ENCODE data around the gene MRPS18A.

MRPS18A gene

GRCh38 chr6:43689421-43689820 is 1.8 kb upstream of the MRPS18A start:
- Histone ChIP-seq H3K4me3 (ENCODE audit: low read length) (no peak overlapping the region), H3K9ac (ENCODE audit: low read depth, low read length) (no peak overlapping the region), H3K4me1 (ENCODE audit: control insufficient read depth, insufficient read depth, low read length) (peaks cover 16% of the 10 kb centered on the region), H3K9me3 (replicated peaks; ENCODE audit: low read length) (no peaks in the 10 kb centered on the region), H3K4me2 (ENCODE audit: low read length) (no peak overlapping the region), H3K36me3 (ENCODE audit: insufficient read depth, low read length) (peaks cover 4% of the 10 kb centered on the region), H3K27me3 (ENCODE audit: control insufficient read depth, insufficient read depth, low read length) (no peaks in the 10 kb centered on the region)

DNA sequence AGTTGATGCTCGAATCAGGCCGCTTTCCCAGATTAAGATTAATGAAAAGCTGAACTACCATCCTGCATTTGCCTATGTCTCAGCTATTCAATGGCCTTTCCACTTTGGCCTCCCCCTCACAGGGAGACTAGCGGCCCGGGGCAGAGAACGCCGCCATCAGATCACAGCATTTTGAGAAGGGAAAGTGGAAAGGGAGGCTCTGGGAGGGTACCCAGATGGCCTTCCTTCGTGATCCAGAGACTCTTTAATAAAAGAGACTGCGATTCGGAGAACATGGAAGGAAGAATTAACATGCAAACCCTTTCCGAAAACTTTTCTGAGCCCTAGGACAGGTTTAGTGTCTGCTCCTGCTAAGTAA is 533 bp downstream of the MRPS18A start:
- H3K27me3 ChIP-seq (ENCODE audit: control insufficient read depth, insufficient read depth, low read length), result no peaks in the 10 kb centered on the region
- peak overlapping the region; percentile 87 for H3K4me2 ChIP-seq (ENCODE audit: low read length)
- H3K4me3 ChIP-seq (ENCODE audit: low read length), result peak overlapping the region; percentile 80
- peak overlapping the region; percentile 88 for H3K9ac ChIP-seq (ENCODE audit: low read depth, low read length)
- peaks cover 16% of the 10 kb centered on the region for H3K4me1 ChIP-seq (ENCODE audit: control insufficient read depth, insufficient read depth, low read length)
- H3K9me3 ChIP-seq (replicated peaks; ENCODE audit: low read length), result no peaks in the 10 kb centered on the region
- peaks cover 8% of the 10 kb centered on the region for H3K36me3 ChIP-seq (ENCODE audit: insufficient read depth, low read length)

- H3K9ac ChIP-seq (ENCODE audit: low read depth, low read length), result no peak overlapping the region
- no peaks in the 10 kb centered on the region for H3K9me3 ChIP-seq (replicated peaks; ENCODE audit: low read length)
- H3K4me3 ChIP-seq (ENCODE audit: low read length), result no peak overlapping the region
- H3K4me2 ChIP-seq (ENCODE audit: low read length), result no peak overlapping the region
- peaks cover 32% of the 10 kb centered on the region for H3K36me3 ChIP-seq (ENCODE audit: insufficient read depth, low read length)
- no peaks in the 10 kb centered on the region for H3K27me3 ChIP-seq (ENCODE audit: control insufficient read depth, insufficient read depth, low read length)
- H3K4me1 ChIP-seq (ENCODE audit: control insufficient read depth, insufficient read depth, low read length), result peaks cover 16% of the 10 kb centered on the region
Observed at GRCh38 chr6:43683708-43684455, 3.7 kb downstream of the MRPS18A start.

- Histone ChIP-seq H3K4me1 (ENCODE audit: control insufficient read depth, insufficient read depth, low read length) (peaks cover 11% of the 10 kb centered on the region), H3K36me3 (ENCODE audit: insufficient read depth, low read length) (peaks cover 42% of the 10 kb centered on the region), H3K9ac (ENCODE audit: low read depth, low read length) (no peak overlapping the region), H3K9me3 (replicated peaks; ENCODE audit: low read length) (no peaks in the 10 kb centered on the region), H3K27me3 (ENCODE audit: control insufficient read depth, insufficient read depth, low read length) (no peaks in the 10 kb centered on the region), H3K4me3 (ENCODE audit: low read length) (no peak overlapping the region), H3K4me2 (ENCODE audit: low read length) (no peak overlapping the region)
Observed at GRCh38 chr6:43682724-43683429, 4.7 kb downstream of the MRPS18A start.

DNA sequence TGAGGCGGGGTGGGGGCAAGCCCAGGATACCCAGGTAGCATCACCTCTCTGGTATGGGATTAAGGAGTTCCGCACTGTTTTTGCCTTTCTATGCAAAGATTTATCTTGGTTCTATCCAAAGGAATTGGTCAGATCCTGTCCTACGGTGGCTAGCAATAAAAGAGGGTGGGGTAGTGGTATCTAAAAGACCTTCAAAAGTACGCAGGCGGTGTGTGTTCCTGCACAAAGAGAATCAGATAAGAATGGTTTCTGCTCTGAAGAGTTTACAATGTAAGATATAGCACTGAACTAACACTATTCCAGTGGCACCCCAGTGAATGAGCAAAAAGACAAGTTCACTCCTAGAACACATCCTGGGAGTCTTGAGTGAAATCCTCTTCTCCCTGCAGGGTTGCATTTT is 6.3 kb downstream of the MRPS18A start:
- Histone ChIP-seq H3K36me3 (ENCODE audit: insufficient read depth, low read length) (peaks cover 57% of the 10 kb centered on the region), H3K4me2 (ENCODE audit: low read length) (no peak overlapping the region), H3K27me3 (ENCODE audit: control insufficient read depth, insufficient read depth, low read length) (no peaks in the 10 kb centered on the region), H3K9ac (ENCODE audit: low read depth, low read length) (no peak overlapping the region), H3K9me3 (replicated peaks; ENCODE audit: low read length) (no peaks in the 10 kb centered on the region), H3K4me1 (ENCODE audit: control insufficient read depth, insufficient read depth, low read length) (peaks cover 4% of the 10 kb centered on the region), H3K4me3 (ENCODE audit: low read length) (no peak overlapping the region)

- Histone ChIP-seq H3K4me3 (ENCODE audit: low read length) (no peak overlapping the region), H3K27me3 (ENCODE audit: control insufficient read depth, insufficient read depth, low read length) (no peaks in the 10 kb centered on the region), H3K36me3 (ENCODE audit: insufficient read depth, low read length) (peaks cover 61% of the 10 kb centered on the region), H3K4me1 (ENCODE audit: control insufficient read depth, insufficient read depth, low read length) (no peaks in the 10 kb centered on the region), H3K4me2 (ENCODE audit: low read length) (no peak overlapping the region), H3K9me3 (replicated peaks; ENCODE audit: low read length) (no peaks in the 10 kb centered on the region), H3K9ac (ENCODE audit: low read depth, low read length) (no peak overlapping the region)
Observed at GRCh38 chr6:43680308-43681200, 7.0 kb downstream of the MRPS18A start.

- Histone ChIP-seq H3K4me1 (ENCODE audit: control insufficient read depth, insufficient read depth, low read length) (no peaks in the 10 kb centered on the region), H3K4me3 (ENCODE audit: low read length) (no peak overlapping the region), H3K27me3 (ENCODE audit: control insufficient read depth, insufficient read depth, low read length) (no peaks in the 10 kb centered on the region), H3K9me3 (replicated peaks; ENCODE audit: low read length) (no peaks in the 10 kb centered on the region), H3K9ac (ENCODE audit: low read depth, low read length) (no peak overlapping the region), H3K4me2 (ENCODE audit: low read length) (no peak overlapping the region), H3K36me3 (ENCODE audit: insufficient read depth, low read length) (peaks cover 73% of the 10 kb centered on the region)
Observed at GRCh38 chr6:43679057-43679456, 8.5 kb downstream of the MRPS18A start.

DNA sequence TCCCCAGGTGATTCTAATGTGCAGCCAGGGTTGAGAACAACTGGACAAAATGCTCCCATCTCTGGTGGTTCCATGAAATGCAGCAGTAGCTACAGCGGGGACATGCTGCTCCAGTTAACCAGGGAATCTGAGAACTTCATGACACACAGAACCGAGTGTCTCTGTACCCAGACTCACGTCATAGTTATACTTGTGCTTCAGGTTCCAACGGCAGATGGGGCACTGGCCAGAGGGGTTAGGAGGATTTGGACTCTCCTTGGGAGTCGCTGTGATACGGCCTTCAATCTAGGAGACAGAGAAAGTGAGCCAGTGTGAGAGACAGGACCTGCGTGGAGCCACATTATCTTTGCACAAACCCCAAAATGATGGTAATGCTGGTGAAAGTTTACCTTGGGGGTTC is 9.2 kb downstream of the MRPS18A start:
- H3K9ac ChIP-seq (ENCODE audit: low read depth, low read length), result no peak overlapping the region
- no peaks in the 10 kb centered on the region for H3K9me3 ChIP-seq (replicated peaks; ENCODE audit: low read length)
- H3K36me3 ChIP-seq (ENCODE audit: insufficient read depth, low read length), result peaks cover 79% of the 10 kb centered on the region
- H3K4me2 ChIP-seq (ENCODE audit: low read length), result no peak overlapping the region
- no peaks in the 10 kb centered on the region for H3K27me3 ChIP-seq (ENCODE audit: control insufficient read depth, insufficient read depth, low read length)
- H3K4me1 ChIP-seq (ENCODE audit: control insufficient read depth, insufficient read depth, low read length), result no peaks in the 10 kb centered on the region
- H3K4me3 ChIP-seq (ENCODE audit: low read length), result no peak overlapping the region

GRCh38 chr6:43677759-43678158 is 9.8 kb downstream of the MRPS18A start:
- Histone ChIP-seq H3K4me1 (ENCODE audit: control insufficient read depth, insufficient read depth, low read length) (no peaks in the 10 kb centered on the region), H3K27me3 (ENCODE audit: control insufficient read depth, insufficient read depth, low read length) (no peaks in the 10 kb centered on the region), H3K4me3 (ENCODE audit: low read length) (no peak overlapping the region), H3K9ac (ENCODE audit: low read depth, low read length) (no peak overlapping the region), H3K9me3 (replicated peaks; ENCODE audit: low read length) (no peaks in the 10 kb centered on the region), H3K4me2 (ENCODE audit: low read length) (no peak overlapping the region), H3K36me3 (ENCODE audit: insufficient read depth, low read length) (peaks cover 79% of the 10 kb centered on the region)

GRCh38 chr6:43676962-43677606 is 10.5 kb downstream of the MRPS18A start:
- H3K9me3 ChIP-seq (replicated peaks; ENCODE audit: low read length), result no peaks in the 10 kb centered on the region
- H3K36me3 ChIP-seq (ENCODE audit: insufficient read depth, low read length), result peaks cover 79% of the 10 kb centered on the region

GRCh38 chr6:43674921-43675320 is 12.7 kb downstream of the MRPS18A start:
- no peaks in the 10 kb centered on the region for H3K9me3 ChIP-seq (replicated peaks; ENCODE audit: low read length)
- H3K4me1 ChIP-seq (ENCODE audit: control insufficient read depth, insufficient read depth, low read length), result no peaks in the 10 kb centered on the region
- H3K4me3 ChIP-seq (ENCODE audit: low read length), result no peak overlapping the region
- no peak overlapping the region for H3K4me2 ChIP-seq (ENCODE audit: low read length)
- H3K36me3 ChIP-seq (ENCODE audit: insufficient read depth, low read length), result peaks cover 81% of the 10 kb centered on the region
- no peak overlapping the region for H3K9ac ChIP-seq (ENCODE audit: low read depth, low read length)
- H3K27me3 ChIP-seq (ENCODE audit: control insufficient read depth, insufficient read depth, low read length), result no peaks in the 10 kb centered on the region

More at GRCh38 chr6:43676962-43677606, 10.5 kb downstream of the MRPS18A start:
- H3K9ac ChIP-seq (ENCODE audit: low read depth, low read length), result no peak overlapping the region
- H3K27me3 ChIP-seq (ENCODE audit: control insufficient read depth, insufficient read depth, low read length), result no peaks in the 10 kb centered on the region
- no peak overlapping the region for H3K4me2 ChIP-seq (ENCODE audit: low read length)
- H3K4me1 ChIP-seq (ENCODE audit: control insufficient read depth, insufficient read depth, low read length), result no peaks in the 10 kb centered on the region
- H3K4me3 ChIP-seq (ENCODE audit: low read length), result no peak overlapping the region
